G401 (cell line): ENCODE measurements around the gene PLEKHA3. TPM values are rescaled to one million over a fixed set of nuclear protein-coding genes. Genes with fewer than 3 reads are reported as not detected.

Experiments used
- total RNA-seq: library from RNA; depleted of rRNA; stranded (reverse); fragments of >200 nt; shearing (Covaris generic); gene quantifications from 2 replicates; pipeline ENCODE4 v1.2.3, GENCODE V29; 2014; rRNA removed

Gene PLEKHA3
- total RNA-seq, 1 experiment from 2014 or later = 23.0 TPM

Other genes starting within 250 kb of the PLEKHA3 start
- gene PRKRA, start 29.3 kb upstream of the PLEKHA3 start, total RNA-seq = 72.1 and 77.8 TPM in 2 replicates
- gene PJVK, start 29.1 kb upstream of the PLEKHA3 start, total RNA-seq = 0.98 and 3.4 TPM in 2 replicates
- gene FKBP7, start 1.9 kb upstream of the PLEKHA3 start, total RNA-seq = 11.0 and 13.5 TPM in 2 replicates